ENCODE measurements around the gene CFAP77. TPM values are rescaled to one million over a fixed set of nuclear protein-coding genes. Genes with fewer than 3 reads are reported as not detected.

The CFAP77 gene
- total and polyA plus RNA-seq, 9 donors = 0.11 to 0.16 (median 0.12) TPM; not detected in 6

GRCh38 chr9:132602207-132602606 is 192.2 kb downstream of the CFAP77 start:
- Histone ChIP-seq H3K4me3 (ENCODE audit: low read length) (no peak overlapping the region), H3K4me1 (ENCODE audit: control insufficient read depth, insufficient read depth, low read length) (no peaks in the 10 kb centered on the region), H3K27ac (ENCODE audit: low read length) (no peak overlapping the region), H3K9me3 (replicated peaks; ENCODE audit: control insufficient read depth, low read depth, low read length) (no peaks in the 10 kb centered on the region), H3K27me3 (ENCODE audit: control insufficient read depth, insufficient read depth, low read length) (no peaks in the 10 kb centered on the region), H3K36me3 (ENCODE audit: control insufficient read depth, insufficient read depth, low read length) (peaks cover 55% of the 10 kb centered on the region)
- WGBS (ENCODE audit: insufficient coverage) = 71% methylated on average over 1 of the region's 3 CpGs
- no peak for DNase-seq

DNA sequence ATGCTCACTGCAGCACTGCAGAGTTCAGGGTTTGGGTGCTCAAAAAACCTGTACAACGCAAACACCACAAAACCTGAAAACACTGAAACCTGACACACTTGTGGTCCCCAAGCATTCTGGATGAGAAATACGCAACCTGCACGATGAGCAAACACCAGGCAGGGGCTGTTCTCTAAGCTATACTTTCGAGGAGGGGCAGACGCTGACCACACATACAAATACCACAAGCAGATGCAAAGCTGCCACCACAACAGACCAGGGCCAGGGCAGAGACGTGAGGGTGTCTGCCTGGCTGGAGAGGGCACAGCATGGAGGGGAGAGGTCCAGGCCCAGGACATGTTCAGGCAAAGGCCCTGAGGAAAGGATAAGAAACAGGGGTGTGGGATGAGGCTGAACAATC is 195.4 kb downstream of the CFAP77 start:
- 92% methylated on average over 2 of the region's 6 CpGs for WGBS (ENCODE audit: insufficient coverage)
- Histone ChIP-seq H3K27ac (ENCODE audit: low read length) (no peak overlapping the region), H3K4me3 (ENCODE audit: low read length) (no peak overlapping the region), H3K27me3 (ENCODE audit: control insufficient read depth, insufficient read depth, low read length) (no peaks in the 10 kb centered on the region), H3K9me3 (replicated peaks; ENCODE audit: control insufficient read depth, low read depth, low read length) (no peaks in the 10 kb centered on the region), H3K4me1 (ENCODE audit: control insufficient read depth, insufficient read depth, low read length) (no peaks in the 10 kb centered on the region), H3K36me3 (ENCODE audit: control insufficient read depth, insufficient read depth, low read length) (peaks cover 69% of the 10 kb centered on the region)
- no peak for DNase-seq

DNA sequence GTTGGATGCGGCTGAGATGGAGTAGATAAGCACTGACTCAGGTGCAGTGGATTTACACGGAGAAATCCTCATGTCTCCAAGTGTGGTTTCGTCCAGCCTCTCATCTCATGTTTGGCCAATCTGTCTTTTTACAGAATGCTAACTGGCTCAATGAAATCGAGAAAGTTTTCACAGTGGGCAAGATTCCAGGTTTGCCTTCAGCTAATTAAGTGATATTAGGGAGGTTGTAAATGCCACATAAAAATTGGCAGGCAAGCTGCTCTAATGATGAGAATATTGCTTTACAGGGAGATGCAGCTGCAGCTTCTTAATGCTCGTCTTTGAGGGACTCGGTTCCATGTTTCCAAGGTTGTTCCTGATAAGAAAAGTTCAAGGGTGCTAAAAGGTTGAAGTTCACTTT is 196.1 kb downstream of the CFAP77 start:
- peaks cover 69% of the 10 kb centered on the region for H3K36me3 ChIP-seq (ENCODE audit: control insufficient read depth, insufficient read depth, low read length)
- no peaks in the 10 kb centered on the region for H3K4me1 ChIP-seq (ENCODE audit: control insufficient read depth, insufficient read depth, low read length)
- H3K27ac ChIP-seq (ENCODE audit: low read length) = no peak overlapping the region
- no peak overlapping the region for H3K4me3 ChIP-seq (ENCODE audit: low read length)
- WGBS (ENCODE audit: insufficient coverage) = 89% methylated on average over 6 of the region's 6 CpGs
- no peak for DNase-seq
- H3K9me3 ChIP-seq (replicated peaks; ENCODE audit: control insufficient read depth, low read depth, low read length) = no peaks in the 10 kb centered on the region
- H3K27me3 ChIP-seq (ENCODE audit: control insufficient read depth, insufficient read depth, low read length) = no peaks in the 10 kb centered on the region

GRCh38 chr9:132609184-132609583 is 199.2 kb downstream of the CFAP77 start:
- 79% methylated on average over 5 of the region's 9 CpGs for WGBS (ENCODE audit: insufficient coverage)
- Histone ChIP-seq H3K27ac (ENCODE audit: low read length) (no peak overlapping the region), H3K27me3 (ENCODE audit: control insufficient read depth, insufficient read depth, low read length) (no peaks in the 10 kb centered on the region), H3K36me3 (ENCODE audit: control insufficient read depth, insufficient read depth, low read length) (peaks cover 68% of the 10 kb centered on the region), H3K9me3 (replicated peaks; ENCODE audit: control insufficient read depth, low read depth, low read length) (no peaks in the 10 kb centered on the region), H3K4me1 (ENCODE audit: control insufficient read depth, insufficient read depth, low read length) (no peaks in the 10 kb centered on the region), H3K4me3 (ENCODE audit: low read length) (no peak overlapping the region)
- DNase-seq = no peak

- Histone ChIP-seq H3K27me3 (ENCODE audit: control insufficient read depth, insufficient read depth, low read length) (no peaks in the 10 kb centered on the region), H3K36me3 (ENCODE audit: control insufficient read depth, insufficient read depth, low read length) (peaks cover 73% of the 10 kb centered on the region), H3K4me3 (ENCODE audit: low read length) (no peak overlapping the region), H3K9me3 (replicated peaks; ENCODE audit: control insufficient read depth, low read depth, low read length) (no peaks in the 10 kb centered on the region), H3K4me1 (ENCODE audit: control insufficient read depth, insufficient read depth, low read length) (no peaks in the 10 kb centered on the region), H3K27ac (ENCODE audit: low read length) (no peak overlapping the region)
- 87% methylated on average over 5 of the region's 7 CpGs for WGBS (ENCODE audit: insufficient coverage)
- no peak for DNase-seq
Observed at GRCh38 chr9:132609829-132610228, 199.8 kb downstream of the CFAP77 start.

GRCh38 chr9:132610661-132611060 is 200.7 kb downstream of the CFAP77 start:
- H3K27me3 ChIP-seq (ENCODE audit: control insufficient read depth, insufficient read depth, low read length) = no peaks in the 10 kb centered on the region
- no peak for DNase-seq
- H3K4me1 ChIP-seq (ENCODE audit: control insufficient read depth, insufficient read depth, low read length) = no peaks in the 10 kb centered on the region
- H3K36me3 ChIP-seq (ENCODE audit: control insufficient read depth, insufficient read depth, low read length) = peaks cover 74% of the 10 kb centered on the region
- no peak overlapping the region for H3K27ac ChIP-seq (ENCODE audit: low read length)
- 74% methylated on average over 6 of the region's 12 CpGs for WGBS (ENCODE audit: insufficient coverage)
- no peaks in the 10 kb centered on the region for H3K9me3 ChIP-seq (replicated peaks; ENCODE audit: control insufficient read depth, low read depth, low read length)
- no peak overlapping the region for H3K4me3 ChIP-seq (ENCODE audit: low read length)

DNA sequence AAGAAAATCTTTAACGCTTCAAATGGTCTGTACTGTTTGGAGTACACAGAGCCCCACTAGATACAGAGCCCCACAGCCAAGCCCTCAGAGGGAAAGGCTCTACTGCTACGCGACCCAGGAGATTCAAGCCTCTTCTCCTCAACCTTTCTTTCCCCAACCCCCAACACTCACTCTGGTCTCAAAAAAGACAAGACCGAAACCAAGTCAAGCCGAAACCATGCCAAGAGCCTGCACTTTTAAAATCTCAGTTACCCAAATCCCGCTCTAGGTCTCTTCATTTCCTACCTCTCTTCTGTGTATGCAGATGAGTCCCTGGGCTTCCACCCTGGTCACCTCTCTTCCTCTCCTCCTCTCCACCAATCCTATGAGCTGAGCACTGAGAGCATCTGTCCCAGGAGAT is 204.3 kb downstream of the CFAP77 start:
- Histone ChIP-seq H3K36me3 (ENCODE audit: control insufficient read depth, insufficient read depth, low read length) (peaks cover 76% of the 10 kb centered on the region), H3K9me3 (replicated peaks; ENCODE audit: control insufficient read depth, low read depth, low read length) (no peaks in the 10 kb centered on the region), H3K27me3 (ENCODE audit: control insufficient read depth, insufficient read depth, low read length) (no peaks in the 10 kb centered on the region), H3K4me1 (ENCODE audit: control insufficient read depth, insufficient read depth, low read length) (no peaks in the 10 kb centered on the region), H3K4me3 (ENCODE audit: low read length) (no peak overlapping the region), H3K27ac (ENCODE audit: low read length) (no peak overlapping the region)
- 76% methylated on average over 5 of the region's 6 CpGs for WGBS (ENCODE audit: insufficient coverage)
- no peak for DNase-seq

DNA sequence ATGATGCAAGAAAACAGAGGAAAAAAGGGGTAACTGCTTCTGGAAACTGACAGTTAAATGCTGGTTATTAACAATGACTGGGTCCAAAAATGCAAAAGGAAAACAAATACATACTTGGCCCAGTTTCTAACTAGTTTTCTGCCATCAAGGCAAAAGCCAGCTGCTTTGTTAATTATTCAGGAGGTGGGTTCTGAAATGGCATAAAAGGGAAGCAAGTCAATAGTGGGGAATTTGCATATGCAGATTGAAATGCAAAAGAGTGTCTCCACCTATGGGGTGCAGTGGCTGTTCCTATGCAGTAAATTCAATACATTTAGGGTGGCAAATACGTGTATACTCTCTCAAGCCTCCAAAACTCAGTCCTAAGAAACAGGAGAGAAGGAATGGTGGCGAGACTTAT is 205.8 kb downstream of the CFAP77 start:
- Histone ChIP-seq H3K9me3 (replicated peaks; ENCODE audit: control insufficient read depth, low read depth, low read length) (no peaks in the 10 kb centered on the region), H3K36me3 (ENCODE audit: control insufficient read depth, insufficient read depth, low read length) (peaks cover 68% of the 10 kb centered on the region), H3K27ac (ENCODE audit: low read length) (no peak overlapping the region), H3K4me3 (ENCODE audit: low read length) (no peak overlapping the region), H3K4me1 (ENCODE audit: control insufficient read depth, insufficient read depth, low read length) (no peaks in the 10 kb centered on the region), H3K27me3 (ENCODE audit: control insufficient read depth, insufficient read depth, low read length) (no peaks in the 10 kb centered on the region)
- WGBS (ENCODE audit: insufficient coverage) = no CpG with 5 or more reads among the region's 2 CpGs
- DNase-seq = no peak

- Histone ChIP-seq H3K9me3 (replicated peaks; ENCODE audit: control insufficient read depth, low read depth, low read length) (no peaks in the 10 kb centered on the region), H3K27me3 (ENCODE audit: control insufficient read depth, insufficient read depth, low read length) (no peaks in the 10 kb centered on the region), H3K36me3 (ENCODE audit: control insufficient read depth, insufficient read depth, low read length) (peaks cover 59% of the 10 kb centered on the region), H3K4me1 (ENCODE audit: control insufficient read depth, insufficient read depth, low read length) (no peaks in the 10 kb centered on the region), H3K4me3 (ENCODE audit: low read length) (no peak overlapping the region), H3K27ac (ENCODE audit: low read length) (no peak overlapping the region)
- no peak for DNase-seq
- 86% methylated on average over 3 of the region's 5 CpGs for WGBS (ENCODE audit: insufficient coverage)
Observed at GRCh38 chr9:132616725-132617124, 206.7 kb downstream of the CFAP77 start.

GRCh38 chr9:132622159-132622558 is 212.1 kb downstream of the CFAP77 start:
- Histone ChIP-seq H3K27me3 (ENCODE audit: control insufficient read depth, insufficient read depth, low read length) (no peaks in the 10 kb centered on the region), H3K36me3 (ENCODE audit: control insufficient read depth, insufficient read depth, low read length) (peaks cover 28% of the 10 kb centered on the region), H3K27ac (ENCODE audit: low read length) (no peak overlapping the region), H3K4me3 (ENCODE audit: low read length) (no peak overlapping the region), H3K4me1 (ENCODE audit: control insufficient read depth, insufficient read depth, low read length) (no peaks in the 10 kb centered on the region), H3K9me3 (replicated peaks; ENCODE audit: control insufficient read depth, low read depth, low read length) (no peaks in the 10 kb centered on the region)
- DNase-seq = peak; percentile 57
- WGBS (ENCODE audit: insufficient coverage) = 64% methylated on average over 5 of the region's 5 CpGs
